IPS DF 4.7 (cell line): ENCODE data around the gene RPL34.
"Not testable (repeated sequence)": the region's sequence is repeated elsewhere in the genome, so short reads cannot be mapped to it uniquely, and the experiment has no call there.

Source experiments
- DNase-seq: peaks from one replicate; pipeline ENCODE4 v3.0.0-alpha.2; 2013; ENCODE audit warnings: low spot score; ENCODE audit errors: extremely low read depth

Gene RPL34

DNA sequence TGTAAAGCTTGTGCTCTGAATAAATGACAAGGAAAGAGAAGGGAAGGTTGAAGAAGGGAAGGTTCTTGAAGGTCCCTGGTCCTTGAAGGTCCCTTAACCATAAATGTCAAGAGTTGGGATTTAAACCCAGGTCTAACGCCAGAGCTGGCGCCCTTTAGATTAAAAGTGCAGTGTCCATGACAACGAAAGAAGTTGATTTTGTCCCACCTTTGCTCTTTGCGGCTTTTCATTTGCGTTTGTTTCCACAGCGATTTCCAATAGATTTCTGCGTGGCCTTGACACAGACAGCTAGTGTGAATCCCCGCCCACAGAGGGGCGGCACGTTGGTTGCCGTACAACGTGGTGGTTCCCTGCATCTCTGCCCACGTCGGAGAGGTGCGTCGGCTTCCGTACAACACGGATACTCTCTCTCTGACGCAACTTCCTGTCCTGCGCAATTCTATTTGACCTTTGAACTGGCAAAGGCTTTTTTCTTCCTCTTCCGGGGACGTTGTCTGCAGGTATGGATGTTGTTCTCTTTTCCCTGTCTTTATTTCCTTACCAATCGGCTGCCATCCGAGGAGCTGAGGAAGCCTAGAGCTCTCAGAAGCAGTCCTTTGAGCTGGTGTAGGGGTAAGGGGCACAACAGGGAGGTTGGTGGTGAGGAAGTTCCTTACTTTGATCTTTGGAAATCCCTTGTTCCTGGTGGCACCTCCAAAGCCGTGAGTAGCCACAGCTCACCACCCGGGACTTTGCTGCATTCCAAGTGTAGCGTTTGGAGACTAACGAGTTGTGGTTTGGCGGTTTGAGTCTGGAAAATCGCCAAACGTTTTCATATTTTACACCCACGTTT is at the start of gene RPL34:
Gene RPL34, plus strand, starts transcription at position 476 of the 832 bp plus-strand sequence. CDS start 1,384 bp downstream, outside the sequence.
- DNase-seq, result peak; percentile 97

GRCh38 chr4:108570993-108571569 is 49.3 kb upstream of the RPL34 start:
- no peak for DNase-seq

DNA sequence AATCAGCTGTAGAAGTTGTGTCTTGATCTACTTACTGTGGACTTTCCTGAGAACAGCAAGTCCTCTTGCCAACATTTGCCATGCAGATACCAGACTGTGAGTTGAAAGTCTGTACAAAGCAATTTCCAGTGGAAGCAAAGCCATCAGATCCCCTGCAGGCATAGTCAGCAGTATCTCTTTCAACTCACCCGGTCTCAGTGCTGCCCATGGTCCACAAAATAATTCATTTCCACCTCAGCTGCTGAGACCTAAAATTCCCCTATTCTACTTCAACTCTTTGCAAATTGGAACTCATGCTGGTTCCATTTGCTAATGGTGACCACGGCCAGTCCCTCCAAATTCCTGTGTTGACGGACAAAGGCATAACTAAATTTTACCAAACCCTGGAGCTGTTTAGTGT is 46.0 kb upstream of the RPL34 start:
- DNase-seq, result no peak

DNA sequence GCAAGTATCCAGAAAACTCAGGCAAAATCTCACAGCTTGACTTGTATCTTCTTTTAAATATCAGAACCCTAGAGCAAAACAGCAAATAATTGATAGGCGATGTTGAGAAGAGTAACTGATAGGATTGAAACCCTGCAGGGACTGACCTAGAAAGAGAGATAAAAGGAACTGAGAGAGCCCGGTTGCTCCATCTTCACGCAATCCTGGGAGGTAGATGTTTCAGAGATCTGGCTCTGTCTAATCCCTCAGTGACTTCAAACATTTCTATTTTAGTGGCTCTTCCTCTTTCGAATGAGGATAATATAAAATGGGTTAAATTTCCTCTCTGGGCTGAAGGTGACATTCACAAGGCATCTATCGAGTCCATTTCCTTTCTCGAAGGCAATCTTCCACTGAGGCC is 39.3 kb upstream of the RPL34 start:
- no peak for DNase-seq

DNA sequence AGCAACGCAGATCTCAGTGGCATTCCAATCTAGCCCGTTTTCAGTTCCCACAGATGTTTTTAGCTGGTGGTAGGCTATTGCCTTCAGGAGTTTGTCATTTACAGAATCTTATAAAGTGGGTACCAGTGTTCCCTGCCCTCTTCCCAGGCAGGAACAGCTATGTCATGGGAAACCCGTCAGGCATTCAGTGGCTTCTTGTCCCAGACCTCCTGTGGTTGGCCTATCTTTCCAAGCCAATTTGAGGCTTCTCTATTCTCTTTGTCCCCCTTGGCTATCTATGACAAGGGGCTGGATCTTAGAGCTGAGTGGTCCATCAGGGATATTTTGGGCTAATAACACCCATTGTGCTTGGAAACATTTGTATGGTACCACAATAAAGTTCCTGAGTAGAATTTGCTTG is 33.6 kb upstream of the RPL34 start:
- no peak for DNase-seq

DNA sequence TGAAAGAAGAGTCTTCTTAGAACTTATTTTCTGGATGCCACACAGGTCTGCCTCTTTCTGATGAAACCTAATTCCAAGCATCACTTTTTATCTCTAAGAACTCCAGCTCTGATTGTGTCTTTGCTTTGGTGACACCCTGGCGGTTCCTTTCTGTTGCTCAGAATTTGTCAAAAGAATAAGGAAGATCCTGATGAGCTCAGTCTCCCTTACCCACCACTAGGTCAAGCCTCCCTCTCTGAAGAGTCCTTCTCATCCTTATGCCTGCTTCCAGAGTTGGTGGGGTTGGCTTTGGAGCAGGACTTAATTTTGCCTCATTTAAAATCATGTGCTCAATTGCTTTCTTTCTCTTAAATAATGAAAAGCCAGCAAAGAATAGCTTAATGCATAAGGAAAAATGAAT is 31.5 kb upstream of the RPL34 start:
- DNase-seq, result no peak

GRCh38 chr4:108589961-108590360 is 30.4 kb upstream of the RPL34 start:
- DNase-seq, result no peak

DNA sequence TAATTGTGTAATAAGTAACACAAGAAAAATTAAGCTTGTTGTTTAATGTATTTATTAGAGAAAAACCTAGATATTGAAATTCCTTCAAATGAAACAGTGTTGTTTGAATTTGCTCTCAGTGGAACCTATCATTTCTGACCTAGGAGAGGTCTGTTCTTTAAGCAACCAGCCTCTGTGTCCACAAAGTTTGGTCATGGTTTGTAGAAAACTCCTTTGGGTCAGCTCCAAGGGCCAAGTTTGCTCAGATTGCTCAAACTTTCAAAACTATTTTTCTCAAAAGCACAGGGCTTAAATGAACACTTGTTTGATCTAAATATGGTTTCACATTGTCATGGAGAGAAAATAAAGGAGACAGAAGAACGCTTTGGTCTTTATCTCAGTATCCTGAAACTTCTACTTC is 29.6 kb upstream of the RPL34 start:
- DNase-seq, result no peak

DNA sequence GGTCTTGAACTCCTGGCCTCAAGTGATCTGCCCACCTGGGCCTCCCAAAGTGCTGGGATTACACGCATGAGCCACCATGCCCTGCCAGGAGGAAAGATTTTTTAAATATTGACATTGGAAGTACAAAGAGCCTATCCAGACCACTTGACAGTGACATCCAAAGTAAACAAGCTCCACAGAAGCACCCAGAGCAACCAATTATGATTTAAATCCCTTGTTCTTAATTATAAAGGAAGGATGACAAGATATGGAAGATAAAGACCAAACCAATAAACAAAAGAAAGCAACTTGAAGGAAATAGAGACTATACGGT is 27.7 kb upstream of the RPL34 start:
- DNase-seq, result no peak

- DNase-seq, result not testable (repeated sequence)
Measured at GRCh38 chr4:108594296-108594695, 26.1 kb upstream of the RPL34 start.

DNA sequence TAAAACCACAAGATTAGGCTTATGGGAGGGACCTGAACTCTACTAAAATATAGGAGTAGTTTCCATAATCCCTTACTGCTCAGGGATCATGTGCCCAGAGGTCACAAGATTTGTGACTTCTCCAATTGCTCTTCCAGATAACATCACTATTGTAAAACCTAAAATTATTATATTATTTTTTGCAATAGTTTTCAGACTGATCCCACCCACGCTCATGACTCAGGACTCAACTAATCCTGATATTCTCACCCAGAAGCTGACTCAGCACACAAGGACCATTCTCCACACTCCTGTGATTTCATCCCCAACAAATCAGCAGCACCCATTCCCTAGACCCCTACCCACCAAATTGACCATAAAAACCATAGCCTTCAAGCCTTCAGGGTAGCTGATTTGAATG is 24.0 kb upstream of the RPL34 start:
- DNase-seq, result no peak

GRCh38 chr4:108601106-108601505 is 19.3 kb upstream of the RPL34 start:
- no peak for DNase-seq

- DNase-seq, result no peak
Measured at GRCh38 chr4:108601532-108601931, 18.8 kb upstream of the RPL34 start.

DNA sequence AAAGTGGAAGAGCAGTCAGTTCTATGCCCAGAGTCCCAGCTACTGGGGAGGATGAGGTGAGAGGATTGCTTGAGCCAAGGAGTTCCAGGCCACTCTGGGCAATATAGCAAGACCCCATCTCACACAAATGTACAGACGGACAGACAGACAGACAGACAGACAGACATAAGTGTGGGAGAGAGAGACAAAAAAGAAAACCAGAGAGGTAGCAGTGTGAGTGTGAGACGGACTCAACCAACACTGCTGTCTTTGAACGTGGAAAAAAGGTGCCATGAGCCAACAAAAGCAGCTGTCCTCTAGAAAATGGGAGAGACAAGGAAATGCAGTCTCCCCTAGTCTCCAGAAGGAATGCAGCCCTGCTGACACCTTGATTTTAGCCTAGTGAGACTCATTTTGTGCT is 18.2 kb upstream of the RPL34 start:
- DNase-seq, result no peak

- DNase-seq, result no peak
Measured at GRCh38 chr4:108607079-108607815, 13.1 kb upstream of the RPL34 start.

DNA sequence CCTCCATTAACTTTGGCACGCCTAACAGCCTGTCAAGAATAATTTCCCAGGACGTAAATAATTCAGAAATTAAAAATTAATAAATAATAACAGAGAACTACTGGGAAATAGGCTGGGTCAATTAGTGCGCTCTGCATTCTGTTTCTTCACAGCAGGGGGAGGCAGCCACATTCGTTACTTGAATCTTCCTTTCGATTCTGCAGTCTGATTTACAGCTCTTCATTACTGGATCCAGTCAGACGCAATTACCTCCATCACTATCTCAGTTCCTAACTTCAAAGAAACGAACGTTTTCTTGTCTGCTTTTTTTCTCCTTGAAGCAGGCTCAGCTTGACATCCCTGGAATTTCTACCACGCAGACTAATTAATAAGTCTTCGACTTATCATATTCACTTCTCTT is 9.0 kb upstream of the RPL34 start:
- no peak for DNase-seq

DNA sequence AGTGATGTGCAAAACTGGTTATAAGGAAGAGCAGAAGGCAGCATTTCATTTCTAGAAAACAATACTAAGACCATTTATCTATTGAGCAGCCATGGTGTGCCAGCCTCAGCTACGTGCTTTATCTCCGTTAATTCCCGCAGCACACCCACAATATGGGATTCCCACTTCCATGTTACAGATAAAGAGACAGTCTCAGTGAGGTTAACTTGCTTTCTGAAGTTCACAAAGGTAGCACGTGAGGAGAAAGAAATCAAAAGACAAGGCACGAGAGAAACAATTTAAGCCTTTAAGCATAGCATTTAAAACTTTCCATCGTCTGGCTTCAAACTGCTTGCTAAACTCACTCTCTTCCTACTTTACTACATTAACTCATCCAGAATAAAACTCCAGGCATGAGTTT is 8.0 kb upstream of the RPL34 start:
- DNase-seq, result no peak

DNA sequence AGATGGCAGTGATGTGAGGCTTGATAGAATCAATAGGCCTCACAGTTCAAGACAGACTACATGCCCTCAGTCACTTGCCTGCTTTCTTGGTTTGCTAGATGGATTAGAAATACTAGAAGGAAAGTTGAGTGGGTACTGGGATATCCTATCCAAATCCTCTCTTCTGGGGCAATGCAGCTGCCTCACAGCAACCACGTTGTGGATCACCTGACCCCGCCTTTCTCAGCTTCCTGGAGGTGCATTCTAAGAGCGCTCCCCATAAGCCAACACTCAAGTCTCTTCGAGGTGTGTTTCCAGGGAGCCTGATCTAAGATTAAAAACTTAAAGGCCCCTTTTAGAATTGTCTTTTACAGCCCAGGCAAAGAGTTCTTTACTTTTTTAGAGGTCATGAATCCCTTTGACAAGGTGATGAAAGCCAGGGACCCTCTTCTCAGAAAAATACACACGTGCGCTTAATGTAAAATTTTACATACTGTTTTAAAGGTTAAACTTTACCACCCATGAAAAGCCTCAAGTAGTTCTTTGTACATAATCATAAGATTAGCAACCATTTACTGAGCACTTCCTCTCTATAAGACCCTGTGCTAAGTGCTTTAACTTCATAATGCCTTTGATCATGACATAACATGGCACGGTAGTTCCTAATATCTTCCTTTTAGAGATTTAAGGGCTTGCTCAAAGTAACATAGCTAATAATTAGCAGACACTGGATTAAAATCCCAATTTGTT is 840 bp upstream of the RPL34 start:
- no peak for DNase-seq

- DNase-seq, result no peak
Measured at GRCh38 chr4:108620933-108621905, 843 bp downstream of the RPL34 start.

- no peak for DNase-seq
Measured at GRCh38 chr4:108622022-108622421, 1.6 kb downstream of the RPL34 start.

GRCh38 chr4:108622828-108623227 is 2.5 kb downstream of the RPL34 start:
- no peak for DNase-seq
